Posterior vena cava (tissue), 2 donors: ENCODE measurements around the gene CALM1. TPM values are rescaled to one million over a fixed set of nuclear protein-coding genes. Genes with fewer than 3 reads are reported as not detected.
"Not testable (repeated sequence)": the region's sequence is repeated elsewhere in the genome, so short reads cannot be mapped to it uniquely, and the experiment has no call there.

Experiments
- DNase-seq: peaks from one replicate; pipeline ENCODE4 v3.0.0-alpha.2; 2020; ENCODE audit warnings: low spot score
- intact Hi-C, 2 donors: fragments of 100-400 bp; cut with DNase I; formaldehyde crosslinking; loops; one replicate each; pipeline versions ENCODE4 v1.14.1 to v1.14.2; 2022 to 2023
- total RNA-seq, 2 donors: library from RNA; stranded (reverse); fragmentation: NEBNext Ultra II Directional; extraction: Animal tissue kit (Norgen Biotek cat#: 25700); gene quantifications; one replicate each; pipeline ENCODE4 v1.2.1, GENCODE V29; 2021
- donor health status: DM: yes; HTN: yes; CAD: no.
- donor health status: DM: yes; HTN: yes; CAD: no.

Gene CALM1
- total RNA-seq, 2 donors from 2014 or later, result 662 to 764 TPM

DNA sequence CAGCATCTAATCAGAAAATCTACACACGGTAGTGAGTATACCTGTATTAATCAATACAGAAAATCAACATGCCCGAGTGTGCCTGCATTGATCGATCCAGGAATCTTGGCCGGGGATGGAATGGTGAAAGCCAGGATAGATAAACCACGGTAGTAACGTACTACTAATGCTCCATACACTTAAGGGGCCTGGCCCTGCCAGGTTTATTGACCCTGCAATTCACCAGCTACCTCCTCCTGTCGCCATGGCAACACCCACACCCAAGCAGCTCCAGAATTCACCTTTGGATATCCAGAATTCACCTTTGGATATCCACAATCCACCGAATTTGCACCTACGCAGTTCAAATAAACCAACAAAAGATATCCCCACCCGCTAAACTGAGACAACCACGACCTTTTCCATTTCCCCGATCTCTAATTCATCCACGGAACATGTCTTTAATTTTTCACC, 14.8 kb upstream of the CALM1 start:
- intact Hi-C loops, result no loop called here

GRCh38 chr14:90382491-90383125, 14.2 kb upstream of the CALM1 start:
- DNase-seq, result peak; percentile 93
- intact Hi-C loops, result no loop called here

More for the DNA sequence above, 14.8 kb upstream of the CALM1 start:
- no peak for DNase-seq

DNA sequence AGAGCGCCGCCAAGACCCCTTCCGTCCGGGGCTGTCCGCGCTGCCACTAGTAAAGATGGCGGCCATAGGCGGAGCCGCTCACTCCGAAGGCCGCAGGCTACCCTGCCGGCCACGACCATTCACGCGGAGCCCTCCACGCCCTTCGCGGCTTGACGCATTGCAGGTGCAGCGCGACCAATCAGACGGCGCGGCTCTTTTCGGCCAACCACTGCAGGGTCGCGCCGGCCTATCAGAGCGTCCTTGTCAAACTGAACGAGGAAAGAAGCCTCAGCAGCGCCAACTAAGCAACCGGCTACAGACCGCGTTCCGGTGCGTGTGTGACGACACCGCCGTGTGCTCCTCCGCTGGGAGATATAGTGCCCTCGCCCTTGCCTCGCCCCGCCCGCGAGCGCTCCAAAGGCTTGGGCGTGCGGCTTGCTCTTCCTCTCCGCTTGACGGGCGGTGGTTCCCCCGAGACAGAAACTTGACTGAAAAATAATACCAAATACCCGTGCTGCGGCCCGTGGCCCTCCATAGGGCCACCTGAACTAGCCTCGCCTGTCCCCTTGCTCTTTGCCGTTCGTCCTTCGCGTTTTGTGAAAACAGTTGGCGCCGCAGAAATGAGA, 13.6 kb upstream of the CALM1 start:
- peak; percentile 100 for DNase-seq
- intact Hi-C loops, result no loop called here

GRCh38 chr14:90383731-90384542, 12.9 kb upstream of the CALM1 start:
- intact Hi-C loops, result no loop called here

DNA sequence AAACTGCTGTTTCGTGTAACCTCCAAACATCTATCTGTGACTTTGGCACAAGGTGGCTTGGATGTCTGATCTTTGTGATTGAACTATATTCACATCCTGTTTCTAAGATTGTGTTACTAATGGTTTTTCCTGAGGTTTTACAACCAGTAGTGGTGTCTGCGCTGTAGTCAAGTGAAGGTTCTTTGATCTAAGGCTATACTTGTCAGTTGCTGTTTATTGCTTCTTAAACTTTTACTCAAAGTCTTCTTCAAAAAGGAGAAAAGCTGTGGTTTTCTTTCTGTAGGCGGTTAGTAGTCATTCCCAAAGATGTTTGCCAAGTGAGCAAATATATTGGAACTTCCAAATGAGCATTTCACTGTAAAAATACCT, 12.3 kb upstream of the CALM1 start:
- DNase-seq, result no peak
- intact Hi-C loops, result no loop called here

More at GRCh38 chr14:90383731-90384542, 12.9 kb upstream of the CALM1 start:
- DNase-seq, result peak; percentile 87

DNA sequence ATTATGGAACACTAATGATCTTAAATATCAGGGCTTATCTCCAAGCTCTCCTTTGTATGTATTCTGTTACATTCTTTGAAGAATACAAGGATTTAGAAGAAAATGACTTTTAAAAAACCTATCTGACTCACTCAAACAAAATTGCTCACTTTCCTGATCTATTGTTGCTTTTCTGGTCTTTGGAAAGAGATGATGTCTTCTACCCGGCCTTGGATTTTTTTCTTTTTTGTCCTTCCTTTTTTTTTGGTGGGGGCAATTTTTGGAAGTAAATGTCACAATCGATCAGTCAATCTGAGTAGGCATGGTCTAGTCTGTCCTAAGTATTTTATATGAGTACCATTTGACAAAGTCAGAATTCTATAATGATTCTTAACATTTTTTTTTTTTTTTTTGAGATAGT, 10.5 kb upstream of the CALM1 start:
- DNase-seq, result no peak
- intact Hi-C loops, result no loop called here

DNA sequence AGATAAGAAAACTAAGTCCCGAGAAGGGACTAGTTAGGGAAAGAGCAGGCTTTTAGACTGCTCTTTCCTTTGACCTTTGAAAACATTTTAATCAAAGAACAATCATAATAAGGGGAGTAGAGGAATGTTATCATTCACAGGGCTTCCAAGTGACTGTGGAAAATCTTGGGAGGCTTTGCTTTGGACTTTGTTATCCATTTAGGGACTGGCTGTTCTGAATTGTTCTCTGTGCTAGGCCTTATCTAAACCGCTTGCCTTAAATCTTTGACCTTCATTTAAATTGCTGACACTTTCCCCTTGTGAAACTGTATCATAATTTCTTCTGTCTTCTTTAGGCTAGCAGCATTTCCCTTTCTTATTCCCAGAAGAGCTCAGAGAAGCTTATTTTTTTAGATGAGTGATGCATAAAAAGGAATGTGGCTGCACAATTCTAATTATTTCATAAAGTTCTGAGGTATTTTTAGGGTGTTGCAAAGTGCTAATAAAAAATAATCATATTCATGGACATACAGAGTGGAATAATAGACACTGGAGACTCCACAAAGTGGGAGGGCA, 9.5 kb upstream of the CALM1 start:
- intact Hi-C loops, result no loop called here

GRCh38 chr14:90388437-90388836, 8.4 kb upstream of the CALM1 start:
- intact Hi-C loops, result no loop called here
- DNase-seq, result no peak

More for the DNA sequence above, 9.5 kb upstream of the CALM1 start:
- no peak for DNase-seq

DNA sequence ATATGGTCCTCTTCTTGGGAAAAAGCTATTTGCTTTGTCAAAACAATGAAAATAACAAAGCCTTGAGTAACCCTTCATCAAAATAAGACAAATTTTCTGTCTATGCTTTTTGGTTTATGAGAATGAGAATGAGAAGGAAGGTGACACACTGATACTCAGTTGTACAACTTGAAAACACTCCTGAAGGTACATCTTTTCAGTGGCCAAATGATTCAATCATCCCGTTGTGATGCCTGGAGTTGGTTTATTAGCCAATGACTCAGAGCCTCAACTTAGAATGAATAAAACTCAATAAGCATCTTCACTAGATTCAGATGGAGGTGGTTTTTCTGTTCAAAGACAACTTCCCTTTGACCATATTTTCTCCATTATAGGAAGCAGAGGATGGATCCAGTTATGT, 7.8 kb upstream of the CALM1 start:
- no peak for DNase-seq
- intact Hi-C loops, result no loop called here

- intact Hi-C loops, result loop anchor here in 1 of 2 donors (10.0 kb wide), 2 partner anchors 89 to 361 kb away; no protein-coding TSS in a partner anchor
- no peak for DNase-seq
These were observed 2.9 kb upstream of the CALM1 start for GRCh38 chr14:90393966-90394365.

- DNase-seq, result not testable (repeated sequence)
- intact Hi-C loops, result loop anchor here in 1 of 2 donors (5.0 to 10.0 kb wide), 3 partner anchors 90 to 360 kb away; no protein-coding TSS in a partner anchor
These were observed 2.0 kb upstream of the CALM1 start for GRCh38 chr14:90394782-90395181.

- intact Hi-C loops, result loop anchor here in 1 of 2 donors (2.0 to 10.0 kb wide), 4 partner anchors 93 to 357 kb away; no protein-coding TSS in a partner anchor
- peak; percentile 90 for DNase-seq
These were observed 841 bp downstream of the CALM1 start for GRCh38 chr14:90397425-90398314.

GRCh38 chr14:90398315-90398839, 1.5 kb downstream of the CALM1 start:
- peak; percentile 87 for DNase-seq
- intact Hi-C loops, result loop anchor here in 1 of 2 donors (2.0 to 10.0 kb wide), 4 partner anchors 94 to 356 kb away; no protein-coding TSS in a partner anchor

DNA sequence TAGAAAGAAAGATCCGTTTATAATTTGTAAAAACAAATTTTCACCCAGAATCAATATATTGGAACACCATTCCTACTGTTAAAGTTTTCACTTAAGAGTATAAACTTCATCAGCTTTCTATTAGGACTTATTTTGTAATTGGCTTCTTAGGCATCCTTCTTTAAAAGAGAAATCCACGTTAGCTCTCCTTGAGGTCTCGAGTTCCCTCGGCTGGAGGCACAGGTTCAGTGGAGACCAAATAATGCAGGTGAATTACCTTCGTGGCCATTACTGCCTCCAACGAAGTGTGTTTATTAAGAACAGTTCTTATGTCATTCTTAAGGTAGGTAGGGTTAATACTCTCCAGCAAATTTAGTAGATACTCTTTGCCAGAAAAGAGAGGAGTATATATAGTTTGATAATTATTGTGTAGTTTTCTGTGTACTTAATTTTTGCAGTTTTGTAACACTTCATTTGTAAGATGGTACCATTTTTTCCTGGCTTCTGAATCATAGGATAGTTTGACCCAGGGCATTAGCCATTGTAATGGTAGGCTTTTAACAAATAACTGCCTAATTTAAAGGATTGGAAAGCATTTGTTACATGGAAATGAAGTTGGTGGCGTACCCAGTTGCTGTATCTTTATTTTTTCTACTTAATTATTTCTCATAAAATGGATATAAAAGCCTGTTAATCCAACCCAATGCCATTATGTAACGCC, 2.2 kb downstream of the CALM1 start:
- DNase-seq, result no peak
- intact Hi-C loops, result loop anchor here in 1 of 2 donors (2.0 to 10.0 kb wide), 4 partner anchors 94 to 356 kb away; no protein-coding TSS in a partner anchor

DNA sequence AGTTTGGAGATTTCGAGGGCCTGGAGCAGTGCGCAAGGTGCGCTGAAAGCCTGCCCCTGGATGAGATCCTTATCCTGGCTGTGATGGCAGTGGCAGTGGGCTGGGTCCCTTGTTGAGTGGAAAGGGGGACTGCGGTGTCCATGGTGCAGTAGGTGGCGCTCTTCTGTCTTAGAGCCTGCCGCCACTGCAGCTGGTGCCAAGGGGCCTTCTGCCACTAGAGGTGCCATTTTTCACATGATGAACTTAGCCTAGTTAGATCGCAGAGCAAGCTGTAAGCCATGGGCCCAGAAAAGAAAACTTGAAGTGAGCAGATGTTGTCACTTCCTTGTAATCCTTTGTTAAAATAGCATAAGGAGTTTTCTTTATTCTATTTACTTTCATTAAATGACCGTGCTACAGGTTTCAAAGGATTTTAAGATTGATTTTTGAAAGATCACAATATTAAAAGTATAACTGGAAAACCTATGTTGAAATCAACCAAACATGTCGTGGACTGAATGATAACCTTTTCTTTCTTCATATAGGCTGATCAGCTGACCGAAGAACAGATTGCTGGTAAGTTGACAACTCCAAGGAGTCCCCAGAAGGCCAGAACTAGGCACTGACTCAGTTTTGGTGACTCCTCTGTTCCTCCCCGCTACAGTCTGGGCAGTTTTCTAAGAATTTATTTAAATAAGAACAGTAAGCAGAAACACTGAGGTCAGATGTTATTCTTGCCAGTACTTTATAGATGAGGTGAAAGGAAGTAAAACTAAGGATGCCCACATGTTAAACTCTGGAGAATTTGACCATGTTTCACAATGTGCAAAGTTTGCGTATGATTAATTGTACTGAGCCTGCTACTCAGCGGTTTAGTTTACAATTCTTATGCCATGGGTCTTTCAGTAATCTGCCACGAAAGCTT, 3.0 kb downstream of the CALM1 start:
- DNase-seq, result peak; percentile 96
- intact Hi-C loops, result loop anchor here in 1 of 2 donors (2.0 to 10.0 kb wide), 4 partner anchors 95 to 355 kb away; no protein-coding TSS in a partner anchor

DNA sequence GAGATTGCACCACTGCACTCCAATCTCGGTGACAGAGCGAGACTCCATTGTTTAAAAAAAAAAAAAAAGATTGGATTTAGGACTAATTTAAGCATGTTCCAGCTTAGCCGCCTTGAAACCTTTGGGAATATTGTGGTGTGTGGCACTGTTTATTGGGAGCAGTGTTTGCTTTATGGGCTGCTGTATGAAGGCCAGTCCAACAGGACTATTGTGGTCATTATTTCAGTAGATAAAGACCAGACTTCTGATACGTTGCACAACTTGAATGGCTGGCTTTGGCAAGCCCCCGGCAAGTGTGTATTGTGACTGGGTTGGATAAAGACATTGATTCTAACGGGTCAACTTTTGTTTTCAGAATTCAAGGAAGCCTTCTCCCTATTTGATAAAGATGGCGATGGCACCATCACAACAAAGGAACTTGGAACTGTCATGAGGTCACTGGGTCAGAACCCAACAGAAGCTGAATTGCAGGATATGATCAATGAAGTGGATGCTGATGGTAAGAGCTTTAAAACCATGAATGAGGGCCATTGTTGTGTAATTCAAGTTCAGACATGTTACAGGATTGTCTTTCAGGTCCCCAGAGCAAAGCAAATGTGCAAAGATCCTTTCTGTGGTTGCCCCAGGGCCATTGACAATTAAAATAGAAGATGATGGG, 4.2 kb downstream of the CALM1 start:
- no peak for DNase-seq
- intact Hi-C loops, result no loop called here
